ENCODE measurements around the gene NGF.

DNA sequence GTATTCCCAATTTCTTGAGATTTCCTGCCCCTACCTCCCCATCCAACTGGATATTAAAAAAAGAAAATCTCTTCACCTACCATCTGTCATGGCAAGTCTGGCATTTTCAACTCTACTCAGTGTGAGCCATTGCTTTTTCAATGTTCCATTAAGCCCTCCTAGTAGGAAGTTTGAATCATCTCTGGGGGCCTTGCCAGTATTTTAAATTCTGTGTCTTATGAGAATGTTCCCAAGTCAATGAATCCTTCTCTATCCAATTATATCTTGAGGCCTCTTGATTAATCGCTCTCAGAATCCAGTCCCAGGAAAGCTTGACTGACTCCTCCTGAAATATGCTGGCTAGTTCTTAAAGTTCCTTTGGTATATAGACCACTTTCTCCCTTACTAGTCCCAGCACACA lies 91.5 kb downstream of the NGF start:
- TF ChIP-seq, protein P1, sequence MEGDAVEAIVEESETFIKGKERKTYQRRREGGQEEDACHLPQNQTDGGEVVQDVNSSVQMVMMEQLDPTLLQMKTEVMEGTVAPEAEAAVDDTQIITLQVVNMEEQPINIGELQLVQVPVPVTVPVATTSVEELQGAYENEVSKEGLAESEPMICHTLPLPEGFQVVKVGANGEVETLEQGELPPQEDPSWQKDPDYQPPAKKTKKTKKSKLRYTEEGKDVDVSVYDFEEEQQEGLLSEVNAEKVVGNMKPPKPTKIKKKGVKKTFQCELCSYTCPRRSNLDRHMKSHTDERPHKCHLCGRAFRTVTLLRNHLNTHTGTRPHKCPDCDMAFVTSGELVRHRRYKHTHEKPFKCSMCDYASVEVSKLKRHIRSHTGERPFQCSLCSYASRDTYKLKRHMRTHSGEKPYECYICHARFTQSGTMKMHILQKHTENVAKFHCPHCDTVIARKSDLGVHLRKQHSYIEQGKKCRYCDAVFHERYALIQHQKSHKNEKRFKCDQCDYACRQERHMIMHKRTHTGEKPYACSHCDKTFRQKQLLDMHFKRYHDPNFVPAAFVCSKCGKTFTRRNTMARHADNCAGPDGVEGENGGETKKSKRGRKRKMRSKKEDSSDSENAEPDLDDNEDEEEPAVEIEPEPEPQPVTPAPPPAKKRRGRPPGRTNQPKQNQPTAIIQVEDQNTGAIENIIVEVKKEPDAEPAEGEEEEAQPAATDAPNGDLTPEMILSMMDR (IDR thresholded peaks at IDR 0.05) = no peak
- TF ChIP-seq POLR2A (IDR thresholded peaks at IDR 0.05) = no peak

All from testis (tissue), 2 donors.